Kidney capillary endothelial cell (primary cell): ENCODE data around the gene FSTL5.

Source experiments
- DNase-seq: peaks from one replicate; pipeline ENCODE4 v3.0.0-alpha.2; 2018; ENCODE audit warnings: low spot score

Gene FSTL5

DNA sequence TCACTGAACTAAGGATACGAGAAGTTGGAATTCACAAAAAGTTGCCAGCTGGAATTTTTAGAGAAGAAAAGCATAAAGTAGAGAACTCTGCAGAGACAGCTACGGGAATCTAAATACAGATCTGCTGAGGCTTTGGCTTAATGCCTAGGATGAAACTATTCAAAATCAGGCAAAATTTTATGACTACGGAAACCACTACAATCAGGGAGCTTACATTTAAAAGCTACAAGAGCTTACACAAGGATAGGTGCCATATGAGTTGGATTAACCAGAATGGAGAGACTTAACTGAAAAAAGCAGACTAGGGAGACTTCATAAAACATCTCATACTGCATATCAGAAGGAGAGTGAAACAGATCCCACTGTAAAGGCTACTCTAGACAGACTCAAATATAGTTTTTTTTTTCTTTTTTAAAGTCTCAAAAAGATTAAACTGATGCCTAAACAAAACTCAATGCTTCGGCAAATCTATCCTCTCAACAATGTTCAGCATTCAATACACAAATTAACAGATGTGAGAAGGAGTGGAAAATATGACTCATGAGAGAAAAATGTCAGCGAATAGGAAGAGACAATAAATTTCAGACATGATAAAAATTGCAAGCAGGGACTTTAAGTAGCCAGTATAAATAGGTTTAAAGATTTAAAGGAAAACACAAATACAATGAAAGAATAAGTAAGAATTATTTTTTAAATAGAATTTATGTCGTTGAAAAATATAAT is 586.1 kb downstream of the FSTL5 start:
- DNase-seq = peak; percentile 63

DNA sequence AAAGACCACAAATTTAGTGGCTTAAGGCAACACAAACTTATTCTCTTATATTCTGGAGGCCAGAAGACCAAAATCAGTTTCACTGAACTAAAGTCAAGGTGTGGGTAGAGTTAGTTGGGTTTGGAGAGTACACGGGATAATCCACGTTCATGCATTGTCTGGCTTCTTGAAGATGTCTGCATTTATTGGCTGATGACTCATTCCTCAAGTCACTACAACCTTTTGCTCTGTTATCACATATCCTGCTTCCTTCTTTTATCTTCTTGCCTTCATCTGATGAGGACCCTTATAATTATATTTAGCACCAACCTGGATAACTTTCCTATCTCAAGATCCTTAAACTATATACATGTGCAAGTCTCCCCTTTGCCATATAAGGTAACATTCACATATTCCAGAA is 590.0 kb downstream of the FSTL5 start:
- peak; percentile 33 for DNase-seq

DNA sequence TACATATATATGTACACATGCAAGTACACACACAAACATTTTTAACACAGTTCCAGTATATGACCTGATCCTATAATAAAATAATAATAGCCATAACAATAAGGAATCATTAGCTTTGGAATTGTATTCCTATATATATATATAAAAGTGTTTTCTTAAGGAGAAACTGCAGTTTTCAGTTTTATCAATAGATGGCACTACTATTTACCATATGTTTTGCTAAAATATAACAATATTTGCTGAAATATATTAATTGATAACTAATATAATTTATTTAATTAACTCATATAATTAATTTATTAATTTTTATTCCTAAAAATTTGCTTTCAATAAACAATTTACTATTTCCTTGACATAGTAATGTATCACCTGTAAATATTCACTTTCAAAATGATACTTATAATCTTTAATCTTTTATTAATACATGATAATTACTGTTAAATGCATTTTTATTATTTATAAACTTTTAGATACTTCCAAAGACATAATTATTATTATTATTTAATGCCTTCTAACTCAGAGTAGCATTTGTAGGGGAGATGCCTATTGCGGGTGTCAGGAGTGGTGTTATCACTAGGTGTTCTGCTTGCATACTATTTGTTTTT is 599.5 kb downstream of the FSTL5 start:
- DNase-seq = peak; percentile 35

- peak; percentile 60 for DNase-seq
These were observed 607.8 kb downstream of the FSTL5 start for GRCh38 chr4:161555689-161556660.

DNA sequence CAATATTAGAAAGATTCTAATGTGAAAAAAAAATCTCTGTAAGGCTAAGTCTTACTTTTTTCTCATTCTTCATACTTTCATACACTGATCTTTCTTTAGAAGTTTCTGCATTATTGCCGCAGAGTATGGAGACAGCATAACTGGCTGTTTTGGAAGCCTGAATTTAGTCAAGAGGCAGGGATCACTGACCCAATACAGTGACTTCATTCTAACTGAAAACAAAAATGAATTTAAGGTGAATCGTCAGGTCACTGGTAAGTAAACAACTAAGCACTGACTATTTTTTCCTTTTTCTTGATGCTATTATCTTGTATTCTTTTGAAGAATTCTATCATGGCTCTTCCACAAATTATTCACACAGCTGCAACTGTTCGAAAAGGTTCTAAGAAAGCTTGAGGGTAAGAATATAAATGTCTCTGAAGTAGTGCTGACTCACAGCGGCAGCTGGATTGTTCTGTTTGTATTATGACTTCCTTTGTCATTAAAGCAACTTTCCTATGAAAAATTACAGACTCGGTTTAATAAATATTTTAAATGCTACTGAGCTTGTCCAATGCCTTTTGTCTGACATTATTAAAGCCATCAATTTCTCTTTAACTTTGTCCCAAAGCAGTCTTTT is 609.3 kb downstream of the FSTL5 start:
- DNase-seq = peak; percentile 74

DNA sequence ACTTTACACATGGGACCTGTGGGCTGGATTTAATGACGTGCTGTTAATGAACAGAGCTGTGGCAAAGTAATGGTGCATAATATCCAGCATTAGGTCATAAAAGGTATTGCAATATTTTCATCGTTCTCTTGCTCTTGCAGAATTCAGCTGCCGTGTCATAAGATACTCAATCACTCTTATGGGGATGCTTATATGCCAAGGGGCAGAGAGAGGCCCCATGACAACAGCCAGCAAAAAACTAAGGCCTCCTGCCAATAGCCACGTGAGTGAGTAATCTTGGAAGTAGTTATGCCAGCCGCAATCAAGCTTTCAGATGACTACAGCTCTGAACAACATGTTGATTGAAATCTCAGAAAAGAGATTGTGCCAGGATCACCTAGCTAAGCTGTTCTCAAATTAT is 616.9 kb downstream of the FSTL5 start:
- no peak for DNase-seq

DNA sequence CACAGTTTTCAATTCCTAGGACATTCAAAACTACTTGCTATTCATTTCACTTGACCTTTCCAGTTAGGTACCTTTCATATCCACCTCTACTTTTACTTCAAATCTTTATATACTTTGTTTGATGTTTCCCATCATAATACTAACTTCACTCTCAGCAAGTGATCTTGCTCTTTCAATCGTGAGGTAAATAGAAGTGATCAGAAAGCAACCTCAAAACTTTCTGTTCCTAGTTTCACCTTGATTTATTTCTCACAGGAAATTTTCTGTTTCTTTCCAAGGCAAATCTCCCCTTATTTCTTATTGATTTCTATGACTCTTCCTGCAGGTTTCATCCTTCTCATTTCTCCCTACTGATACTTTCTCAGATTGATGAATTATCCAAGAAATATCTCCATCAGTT is 623.5 kb downstream of the FSTL5 start:
- no peak for DNase-seq

DNA sequence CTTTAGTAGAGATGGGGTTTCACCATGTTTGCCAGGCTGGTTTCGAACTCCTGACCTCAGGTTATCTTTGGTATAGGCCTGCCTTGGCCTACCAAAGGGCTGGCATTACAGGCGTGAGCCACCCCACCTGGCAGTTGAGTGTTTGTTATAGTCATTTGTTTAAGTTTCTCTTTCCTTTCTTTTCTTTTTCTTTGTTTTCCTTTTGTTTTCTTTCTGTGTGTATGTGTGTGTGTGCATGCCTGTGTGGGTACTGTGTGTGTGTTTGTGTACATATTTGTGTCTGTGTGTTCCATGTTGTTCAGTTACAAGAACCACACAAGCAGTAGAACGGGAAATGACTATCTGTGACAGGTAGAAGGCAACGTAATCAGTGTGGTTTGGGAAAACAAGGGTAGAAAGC is 624.9 kb downstream of the FSTL5 start:
- DNase-seq = no peak

DNA sequence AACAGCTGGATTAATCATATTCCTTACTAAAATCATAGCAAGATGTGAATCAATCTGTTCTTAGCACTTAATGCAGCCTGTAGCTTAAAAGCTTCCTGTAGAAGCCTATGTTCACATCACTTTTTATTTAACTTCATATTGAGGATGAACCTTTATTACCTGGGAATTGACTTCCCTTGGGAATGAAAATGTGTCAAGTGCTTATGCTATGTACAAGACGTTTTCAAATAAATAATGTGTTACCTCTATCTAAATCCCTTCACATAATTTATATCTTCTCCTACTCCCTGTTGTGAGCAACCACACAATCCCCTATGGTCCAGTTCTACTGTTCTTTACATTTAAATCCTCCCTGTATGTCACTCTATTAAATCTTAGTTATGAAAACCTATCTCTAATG is 633.1 kb downstream of the FSTL5 start:
- no peak for DNase-seq

GRCh38 chr4:161525121-161525520 is 638.7 kb downstream of the FSTL5 start:
- DNase-seq = no peak

GRCh38 chr4:161522031-161522430 is 641.8 kb downstream of the FSTL5 start:
- no peak for DNase-seq

DNA sequence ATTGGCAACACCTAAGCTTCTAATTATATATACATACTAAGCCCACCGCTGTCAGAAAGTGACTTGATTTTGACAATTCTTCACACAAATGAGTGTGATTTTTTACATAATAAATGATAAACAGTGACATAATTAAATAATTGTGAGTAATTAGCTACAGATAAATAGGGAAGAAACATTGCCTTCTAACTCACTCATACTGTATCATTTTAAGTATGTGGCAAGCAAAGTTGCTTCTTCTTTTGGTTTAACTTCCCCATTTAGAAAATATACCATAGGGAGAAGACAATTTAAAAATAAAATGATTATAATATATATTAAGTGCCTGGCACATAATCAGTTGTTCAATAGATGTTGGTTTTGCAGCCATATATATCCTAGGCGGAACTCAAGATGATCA is 644.2 kb downstream of the FSTL5 start:
- DNase-seq = no peak

- no peak for DNase-seq
These were observed 645.9 kb downstream of the FSTL5 start for GRCh38 chr4:161517941-161518340.

- DNase-seq = no peak
These were observed 658.7 kb downstream of the FSTL5 start for GRCh38 chr4:161505141-161505540.

GRCh38 chr4:161498155-161498554 is 665.6 kb downstream of the FSTL5 start:
- no peak for DNase-seq

- DNase-seq = no peak
These were observed 677.3 kb downstream of the FSTL5 start for GRCh38 chr4:161486461-161486860.

DNA sequence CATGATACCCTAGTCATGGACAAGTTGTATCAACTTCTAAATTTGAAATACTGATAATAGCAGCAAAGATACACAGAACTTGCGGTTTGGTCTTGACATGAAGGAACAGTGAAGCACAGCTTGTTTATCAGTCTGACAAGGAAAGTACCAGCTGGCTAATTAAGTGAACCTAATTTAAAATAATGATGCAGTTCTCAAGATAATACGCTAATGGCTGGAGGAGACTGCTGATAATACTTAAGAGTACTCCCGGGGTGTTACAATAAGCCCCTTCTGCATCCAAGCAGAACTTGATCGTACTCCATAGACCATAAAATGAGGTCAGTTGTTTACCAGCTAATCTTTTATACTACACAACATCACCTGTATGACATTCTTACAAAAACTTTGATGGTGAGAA is 697.5 kb downstream of the FSTL5 start:
- DNase-seq = no peak

GRCh38 chr4:161463436-161463835 is 700.4 kb downstream of the FSTL5 start:
- DNase-seq = no peak

DNA sequence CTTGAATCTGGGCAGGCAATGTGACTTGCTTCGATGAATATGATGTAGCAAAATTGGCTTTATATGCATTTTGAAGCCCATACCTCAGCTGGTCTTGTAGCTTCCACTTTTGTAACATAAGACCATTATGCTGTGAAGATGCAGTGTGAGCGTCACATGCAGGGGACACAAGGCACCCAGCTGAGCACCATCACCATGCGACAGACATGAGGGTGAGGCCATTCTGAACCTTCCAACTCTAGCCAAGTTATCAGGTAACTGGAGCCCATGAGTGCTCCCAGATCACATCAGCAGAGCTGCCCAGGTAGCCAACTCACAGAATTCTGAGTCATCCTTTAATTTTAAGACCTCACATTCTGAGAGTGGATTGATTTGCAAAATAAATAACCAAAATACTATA is 705.9 kb downstream of the FSTL5 start:
- no peak for DNase-seq

GRCh38 chr4:161457311-161457710 is 706.5 kb downstream of the FSTL5 start:
- no peak for DNase-seq

DNA sequence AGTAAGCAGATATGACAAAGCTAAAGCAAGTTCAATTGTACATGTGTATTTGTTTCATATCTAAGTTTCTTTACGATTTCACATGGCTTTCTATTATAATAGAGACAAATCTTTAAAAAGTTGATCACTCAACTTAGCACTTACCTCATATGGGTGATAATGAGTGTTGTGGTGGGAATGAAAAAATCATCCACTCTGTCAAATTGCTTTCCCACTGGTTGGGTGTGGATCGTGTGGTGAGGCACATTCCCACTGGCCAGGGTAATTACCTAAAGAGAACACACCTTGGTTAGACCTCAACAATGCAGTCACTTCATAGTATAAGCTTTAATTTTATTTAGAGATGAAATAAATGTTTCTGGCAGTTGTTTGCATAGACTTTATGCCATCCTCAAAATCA is 708.9 kb downstream of the FSTL5 start:
- no peak for DNase-seq

GRCh38 chr4:161448550-161449180 is 715.1 kb downstream of the FSTL5 start:
- DNase-seq = no peak
